GM19455 (cell line): Measurements from ENCODE around the gene DNAH7.

Source experiments
- ATAC-seq: cut with Tn5 transposase; IDR thresholded peaks from one replicate; pipeline ENCODE4 v1.9.1; 2021; ENCODE audit not compliant: unreplicated experiment

The DNAH7 gene

DNA sequence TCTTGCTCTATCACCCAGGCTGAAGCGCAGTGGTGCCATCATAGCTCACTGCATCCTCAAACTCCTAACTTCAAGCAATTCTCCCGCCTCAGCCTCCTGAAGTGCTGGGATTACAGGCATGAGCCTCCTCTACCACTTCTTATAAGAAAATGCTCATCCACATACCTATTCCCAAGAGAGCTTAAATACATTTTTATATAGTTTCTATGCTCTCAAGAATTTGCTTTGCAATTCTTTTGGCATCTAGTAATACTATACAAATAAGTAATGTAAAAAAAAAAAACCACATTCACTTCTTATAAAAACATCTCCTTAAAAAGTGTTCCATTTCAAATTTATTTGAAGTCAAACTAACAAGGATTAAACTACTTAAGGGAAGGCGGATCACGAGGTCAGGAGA, 197.3 kb downstream of the DNAH7 start:
- no peak for ATAC-seq

DNA sequence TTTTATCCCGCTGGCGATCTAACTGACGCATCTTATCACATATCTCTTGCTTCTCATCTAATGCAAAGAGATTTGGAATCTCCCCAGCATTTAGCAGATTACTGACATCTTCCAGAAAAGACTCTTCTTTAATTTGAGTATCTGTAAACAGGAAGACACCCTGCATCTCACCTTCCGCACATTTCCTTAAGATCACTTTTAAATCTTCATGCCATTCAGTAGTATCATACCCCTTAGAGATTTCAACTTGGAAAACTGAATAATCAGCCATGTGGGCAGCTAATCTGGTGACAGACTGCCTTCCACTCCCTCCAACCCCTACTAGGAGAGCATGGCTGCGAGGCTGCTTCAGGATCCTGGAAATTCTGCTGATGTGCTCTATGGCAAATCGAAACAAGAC, 204.3 kb downstream of the DNAH7 start:
- no peak for ATAC-seq

DNA sequence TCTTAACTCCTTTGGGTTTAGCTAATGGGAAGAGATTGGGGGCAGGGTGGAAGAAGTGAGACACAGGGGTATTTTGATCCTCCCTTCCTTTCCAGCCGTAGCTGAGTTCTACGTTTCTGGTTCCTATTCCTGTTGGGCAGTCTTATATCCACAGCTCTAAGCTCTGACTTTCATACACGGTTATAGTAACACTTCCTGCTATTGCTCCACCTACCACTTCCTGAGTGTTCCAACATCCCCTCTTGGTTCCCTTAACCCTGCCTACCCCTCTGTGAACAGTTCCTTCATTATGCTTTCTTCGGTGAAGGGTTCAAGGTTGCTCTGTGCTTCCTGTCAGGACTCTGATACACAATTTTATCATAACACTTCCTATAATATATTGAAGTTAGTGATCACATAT, 205.1 kb downstream of the DNAH7 start:
- ATAC-seq = no peak

DNA sequence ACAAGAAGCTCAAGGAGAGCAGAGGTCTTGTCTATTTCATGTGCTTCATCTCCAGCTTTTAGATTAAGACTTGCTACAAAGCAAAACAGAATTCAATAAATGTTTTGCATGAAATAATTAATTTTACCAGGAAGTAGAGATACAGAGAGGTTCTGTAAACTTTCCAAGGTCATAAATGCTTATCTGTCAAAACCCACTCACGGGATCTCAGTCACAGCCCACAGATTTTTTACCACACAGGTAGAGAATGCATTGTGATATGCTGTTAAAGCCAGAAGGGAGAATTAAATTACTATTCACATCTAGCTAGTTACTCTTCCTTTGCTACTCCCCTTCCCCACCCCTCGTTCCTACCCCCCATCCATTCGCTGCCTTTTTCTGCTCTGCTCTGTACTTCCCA, 205.5 kb downstream of the DNAH7 start:
- no peak for ATAC-seq

DNA sequence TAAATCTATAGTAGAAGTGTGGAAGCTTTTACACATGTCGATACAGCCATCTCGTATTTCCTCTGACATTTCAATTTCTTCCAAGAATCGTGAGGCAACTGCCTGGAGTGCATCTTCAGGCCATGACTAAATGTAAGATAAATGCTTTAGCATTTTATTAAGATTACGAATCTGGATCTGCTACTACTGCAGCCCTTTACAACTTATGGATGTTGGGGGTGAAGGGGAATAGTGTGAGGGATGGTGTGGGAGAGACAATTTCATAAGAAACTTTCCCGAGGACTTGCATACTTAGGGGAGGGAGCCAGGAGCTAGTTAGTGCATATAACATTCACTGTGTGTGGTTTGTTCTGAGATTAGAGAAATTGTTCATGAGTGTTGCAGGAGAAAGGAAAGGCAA, 206.8 kb downstream of the DNAH7 start:
- ATAC-seq = no peak

DNA sequence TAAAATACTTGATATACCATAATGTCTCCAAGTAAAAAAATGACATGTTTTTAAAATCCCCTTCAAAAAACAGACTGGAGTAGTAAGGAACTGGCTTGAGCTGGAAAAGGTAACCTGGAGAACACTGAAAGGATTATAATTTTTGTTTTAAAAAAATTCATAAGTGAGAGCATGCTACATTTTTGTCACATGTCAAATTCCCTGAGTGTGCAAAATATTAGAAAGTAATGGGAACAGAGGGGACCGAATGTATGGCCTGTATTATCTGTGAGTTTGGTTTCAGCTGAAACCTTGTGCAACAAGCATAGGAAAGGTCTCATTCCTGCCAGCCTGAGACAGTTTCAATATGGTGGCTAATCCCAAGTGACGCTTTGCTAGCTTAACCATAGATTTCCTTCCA, 209.1 kb downstream of the DNAH7 start:
- ATAC-seq = no peak

DNA sequence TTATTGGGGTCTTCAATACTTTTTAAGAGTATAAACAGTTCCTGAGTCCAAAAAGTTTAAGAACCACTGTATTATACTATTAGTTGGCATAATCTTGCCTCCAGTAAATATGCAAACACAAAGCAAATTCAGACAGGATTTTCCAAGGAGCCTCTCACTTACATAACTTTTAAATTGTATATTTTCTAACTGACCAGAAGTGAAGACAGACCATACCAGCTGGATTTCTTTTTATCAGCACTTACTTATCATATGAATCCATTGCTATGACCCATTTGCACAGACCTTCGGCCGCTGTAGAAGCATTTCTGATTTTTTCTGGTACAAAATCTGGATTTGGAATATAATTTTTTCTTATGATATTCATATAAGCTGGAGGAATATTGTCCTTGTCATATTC, 211.5 kb downstream of the DNAH7 start:
- no peak for ATAC-seq

DNA sequence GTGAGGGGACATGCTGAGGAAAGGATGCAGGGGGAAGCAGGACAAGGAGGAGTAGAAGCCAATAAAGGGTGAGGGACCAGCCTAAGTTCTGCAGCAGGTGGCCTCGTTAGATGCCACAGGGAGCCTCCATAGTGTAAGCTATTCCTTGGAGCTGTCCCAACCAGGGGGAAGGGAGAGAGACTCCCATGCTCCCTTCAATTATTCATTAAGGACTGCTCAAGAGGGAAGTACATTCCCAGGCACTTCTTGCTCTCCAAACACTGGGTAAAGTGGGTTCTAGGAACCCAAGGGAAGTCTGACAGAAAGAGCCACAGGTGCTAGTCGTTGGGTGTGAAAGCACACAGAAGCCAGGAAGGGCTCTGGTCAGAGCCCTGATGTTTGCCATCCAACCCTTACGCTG, 217.9 kb downstream of the DNAH7 start:
- ATAC-seq = no peak

DNA sequence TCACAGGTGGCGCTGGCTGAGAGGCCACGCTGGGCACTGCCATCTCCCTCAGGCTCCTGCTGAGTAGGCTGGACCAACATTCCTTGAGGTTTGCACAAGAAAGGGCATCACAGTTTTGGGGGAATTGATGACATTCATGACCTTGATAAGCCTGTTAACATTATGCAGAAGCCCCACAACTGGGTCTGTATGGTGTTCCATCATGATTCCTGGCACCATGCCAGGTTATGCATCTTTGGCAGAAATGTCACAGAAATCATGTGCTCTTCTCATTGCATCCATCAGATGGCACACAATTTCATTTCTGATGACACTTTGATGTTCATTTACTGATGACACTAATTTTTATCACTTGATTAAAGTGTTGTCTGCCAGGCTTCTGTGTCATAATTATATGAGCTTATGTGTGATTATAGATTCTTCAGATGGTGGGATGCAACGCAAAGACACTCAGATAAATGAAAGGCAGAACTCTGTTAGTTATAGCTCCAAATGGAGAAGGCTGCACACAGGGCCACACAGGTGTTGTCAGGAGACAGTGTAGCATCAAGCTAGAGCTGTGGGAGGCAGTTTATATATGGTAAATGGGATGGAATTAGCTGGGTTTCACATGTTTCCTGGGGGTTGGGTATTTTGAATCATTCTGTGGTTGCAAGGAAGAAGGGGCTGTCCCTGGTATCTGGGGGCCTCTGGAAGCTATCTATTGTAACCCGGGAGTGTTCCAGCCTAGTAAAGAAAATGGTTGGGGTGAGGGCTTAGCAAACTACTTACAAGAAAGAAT, 220.3 kb downstream of the DNAH7 start:
- no peak for ATAC-seq

DNA sequence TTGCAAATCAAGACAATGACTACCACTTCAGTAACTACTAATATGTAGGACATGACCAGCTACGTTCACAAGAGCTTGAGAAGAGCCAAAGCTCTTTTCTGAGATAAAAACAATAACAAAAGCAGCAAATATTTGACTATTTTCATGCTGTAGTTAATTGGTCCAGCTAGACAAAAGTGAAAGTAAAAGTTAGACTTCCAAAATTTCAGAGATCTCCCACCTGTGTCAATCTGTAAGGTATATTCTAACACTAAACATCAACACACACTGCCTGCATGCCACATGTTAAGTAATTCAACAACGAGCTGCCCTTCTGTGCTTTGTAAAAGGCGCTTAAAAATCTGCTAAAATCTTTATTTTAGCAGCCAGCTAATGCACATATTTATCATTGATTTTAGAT, 225.7 kb downstream of the DNAH7 start:
- no peak for ATAC-seq

DNA sequence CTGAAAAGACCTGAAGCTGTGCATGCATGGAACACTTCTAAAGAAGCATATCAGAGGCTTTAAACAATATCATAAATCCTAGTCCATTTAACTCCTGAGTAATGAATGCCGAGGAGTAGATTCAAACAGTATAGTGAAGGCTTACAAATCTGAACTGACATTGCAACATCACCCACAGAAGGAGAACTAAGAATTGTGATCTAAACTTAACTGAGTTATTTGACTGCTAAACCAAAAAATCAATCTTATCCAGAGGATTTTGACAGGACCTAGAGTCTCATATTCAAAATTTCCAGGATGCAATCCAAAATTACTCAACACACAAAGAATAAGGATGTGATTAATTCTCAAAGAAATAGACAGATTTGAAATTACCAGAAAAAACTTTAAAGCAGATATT, 230.6 kb downstream of the DNAH7 start:
- ATAC-seq = no peak

DNA sequence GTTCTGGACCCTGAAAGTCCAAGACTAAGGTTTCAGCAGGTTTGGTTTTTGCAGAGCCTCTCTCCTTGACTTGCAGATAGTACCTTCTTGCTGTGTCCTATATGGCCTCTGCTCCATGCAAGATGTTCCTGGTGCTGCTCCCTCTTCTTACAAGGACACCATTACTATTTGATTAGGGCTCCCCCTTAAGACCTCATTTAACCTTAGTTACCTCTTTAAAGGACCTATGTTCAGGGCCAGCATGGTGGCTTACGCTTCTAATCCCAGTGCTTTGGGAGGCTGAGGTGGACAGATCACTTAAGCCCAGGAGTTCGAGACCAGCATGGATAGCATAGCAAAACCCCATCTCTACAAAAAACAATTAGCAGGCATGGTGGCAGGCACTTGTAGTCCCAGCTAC, 232.6 kb downstream of the DNAH7 start:
- ATAC-seq = no peak

DNA sequence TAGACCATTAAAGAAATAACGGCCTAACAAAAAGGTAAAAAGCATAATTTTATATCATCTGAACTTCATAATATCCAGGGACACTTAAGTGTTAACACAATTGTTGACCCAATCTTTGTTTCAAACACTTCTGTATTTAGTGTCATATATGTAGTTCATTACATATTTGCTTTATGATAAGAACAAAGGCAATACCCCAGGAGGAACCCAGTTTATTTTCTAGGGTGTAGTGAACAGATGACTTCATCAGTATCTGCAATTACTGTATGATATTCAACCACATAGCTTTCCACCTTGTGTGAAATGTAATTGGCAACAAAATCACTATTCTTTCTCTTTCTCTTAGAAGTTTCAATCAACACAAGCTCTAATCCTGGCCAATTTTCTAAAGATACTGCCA, 233.8 kb downstream of the DNAH7 start:
- no peak for ATAC-seq

DNA sequence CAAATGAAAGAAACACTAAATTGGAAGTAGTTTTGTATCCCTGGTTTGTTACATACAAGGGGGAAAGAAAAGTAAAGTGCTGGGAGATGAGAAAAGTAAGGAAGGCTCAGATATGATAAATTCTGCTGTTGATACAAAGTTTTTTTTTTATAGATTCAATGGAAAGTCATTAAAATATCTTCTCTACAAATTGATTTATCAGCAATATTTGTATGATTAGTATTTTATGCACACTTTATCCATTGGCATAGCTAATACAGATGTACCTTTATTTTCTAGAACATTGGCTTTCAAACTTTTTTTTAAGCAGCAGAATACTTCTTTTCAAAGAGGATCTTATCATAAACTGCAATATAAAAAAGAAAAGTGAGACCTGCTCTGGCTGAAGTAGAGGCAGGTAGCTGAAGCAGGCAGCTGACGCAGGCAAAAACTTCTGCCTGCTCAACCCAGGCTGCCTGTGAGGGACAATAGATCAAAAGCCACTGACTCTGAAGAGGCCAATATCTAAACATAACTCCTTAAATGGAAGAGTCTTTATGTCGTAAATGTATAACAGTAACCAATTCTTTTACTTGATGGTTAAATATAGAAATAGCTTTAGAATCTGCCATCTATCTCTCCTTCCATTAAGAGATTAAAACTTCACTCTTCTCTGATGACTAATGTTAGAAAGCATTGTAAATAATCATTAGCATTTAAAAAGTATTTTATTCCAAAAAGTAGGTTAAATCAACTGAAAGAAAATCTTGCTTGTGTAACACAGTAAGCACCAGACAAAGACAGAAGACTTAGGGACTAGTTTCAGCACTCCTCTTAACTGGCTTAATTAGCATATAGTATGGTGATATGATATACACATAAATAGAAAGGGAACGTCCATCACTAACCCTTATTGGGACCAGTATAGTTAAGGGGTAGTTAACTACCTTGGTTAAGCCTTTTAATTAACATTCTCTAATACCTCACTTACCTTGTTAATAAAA, 237.4 kb downstream of the DNAH7 start:
- no peak for ATAC-seq

DNA sequence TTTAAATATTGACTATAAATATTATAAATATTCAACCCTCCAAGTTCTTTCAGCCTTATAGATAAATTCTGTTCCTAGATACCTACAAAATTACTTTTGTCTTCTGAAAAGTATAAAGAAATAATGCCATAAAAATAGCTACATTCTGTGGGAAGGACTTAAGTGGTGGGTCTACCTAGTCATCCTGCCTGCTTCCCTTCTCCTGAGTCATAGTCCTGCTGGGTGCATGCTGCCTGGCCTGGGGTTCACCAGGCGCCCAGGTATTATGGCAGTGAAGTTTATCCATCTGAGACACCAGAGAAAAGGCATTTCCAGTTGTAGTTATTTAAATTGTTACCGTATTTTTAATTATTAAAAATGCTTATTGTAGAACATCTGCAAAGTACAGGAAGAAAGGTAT, 244.2 kb downstream of the DNAH7 start:
- no peak for ATAC-seq

DNA sequence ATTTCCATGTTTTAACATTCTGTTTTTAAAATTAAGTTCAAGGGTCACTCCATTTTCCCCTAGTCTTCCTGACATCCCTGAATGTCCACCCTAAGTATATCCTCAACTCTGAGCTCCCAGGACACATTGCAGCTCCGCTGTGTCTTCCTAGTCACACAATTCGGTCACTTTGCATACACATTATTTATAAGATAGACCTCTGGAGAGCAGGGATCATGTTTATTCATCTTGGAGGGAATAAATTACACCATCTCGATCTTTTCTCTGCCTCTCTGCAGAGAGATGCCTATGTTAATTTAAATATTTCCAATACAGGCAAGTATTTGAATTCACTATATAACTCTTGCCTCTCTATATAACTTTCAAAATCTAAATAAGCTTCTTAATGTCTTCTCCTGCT, 245.4 kb downstream of the DNAH7 start:
- ATAC-seq = no peak

DNA sequence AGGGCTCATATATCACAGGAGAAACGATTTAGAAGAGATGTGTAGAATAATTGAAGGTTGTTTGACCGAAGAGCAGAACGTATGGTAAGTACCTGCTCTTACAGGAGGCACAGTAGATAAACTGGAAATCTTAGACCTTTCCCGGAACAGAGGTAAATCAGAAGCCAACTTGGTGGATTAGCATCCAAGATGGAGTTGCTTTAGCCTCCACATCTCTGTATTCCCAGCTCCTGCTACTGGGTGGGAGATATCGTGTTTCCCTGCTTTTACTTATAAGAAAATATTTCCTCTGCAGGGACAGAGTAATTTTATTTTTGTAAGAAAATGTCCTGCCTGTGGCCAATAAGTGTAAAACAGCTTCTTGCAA, 247.1 kb downstream of the DNAH7 start:
- no peak for ATAC-seq

DNA sequence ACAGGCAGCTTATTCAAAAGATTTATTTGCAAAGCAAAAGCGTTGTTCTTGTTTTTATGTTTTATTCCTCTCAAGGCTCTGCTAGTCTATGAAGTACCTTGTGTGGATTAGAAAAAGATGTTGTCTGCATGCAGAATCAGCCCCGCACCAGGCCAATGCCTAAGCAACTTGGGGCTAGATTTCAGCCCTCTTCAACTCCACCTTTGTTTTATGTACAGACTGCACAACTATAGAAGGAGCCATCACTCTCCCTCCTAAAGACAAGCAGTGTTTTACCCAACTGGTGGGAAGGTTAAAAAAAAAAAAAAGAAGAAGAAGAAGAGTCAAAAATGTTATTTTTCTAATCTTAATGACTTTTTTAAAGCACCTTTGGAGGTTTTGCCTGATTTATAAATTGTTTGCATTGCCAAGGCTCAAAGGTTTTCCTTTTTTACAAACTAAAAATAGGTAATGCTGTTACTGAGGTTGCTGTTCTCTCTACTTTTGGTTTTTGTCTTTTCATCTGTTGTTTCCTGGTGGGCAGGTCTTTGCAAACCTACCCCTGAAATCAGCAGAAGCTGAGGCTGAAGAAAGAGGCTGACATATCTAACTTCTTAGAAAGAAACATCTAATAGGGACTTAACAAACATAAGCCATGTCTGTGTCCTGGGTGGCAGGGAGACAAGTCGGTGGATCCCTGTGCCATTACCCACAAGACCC, 247.6 kb downstream of the DNAH7 start:
- ATAC-seq = no peak

DNA sequence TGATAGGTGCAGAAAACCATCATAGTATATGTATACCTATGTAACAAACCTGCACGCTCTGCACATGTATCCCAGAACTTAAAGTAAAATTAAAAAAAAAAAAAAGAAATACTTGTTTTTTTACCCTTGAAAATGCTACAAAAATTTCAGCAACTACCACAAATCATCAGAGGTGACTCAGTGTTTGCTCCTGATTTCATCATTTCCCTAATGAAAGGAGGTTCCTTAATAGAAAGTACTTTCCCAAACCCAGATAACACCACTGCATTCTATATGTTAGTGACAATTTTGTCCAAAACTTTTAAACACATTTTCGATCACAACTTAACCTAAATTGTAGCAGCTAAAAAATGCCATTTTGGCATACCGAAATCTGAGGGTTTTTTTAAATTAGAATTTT, 248.3 kb downstream of the DNAH7 start:
- ATAC-seq = no peak

DNA sequence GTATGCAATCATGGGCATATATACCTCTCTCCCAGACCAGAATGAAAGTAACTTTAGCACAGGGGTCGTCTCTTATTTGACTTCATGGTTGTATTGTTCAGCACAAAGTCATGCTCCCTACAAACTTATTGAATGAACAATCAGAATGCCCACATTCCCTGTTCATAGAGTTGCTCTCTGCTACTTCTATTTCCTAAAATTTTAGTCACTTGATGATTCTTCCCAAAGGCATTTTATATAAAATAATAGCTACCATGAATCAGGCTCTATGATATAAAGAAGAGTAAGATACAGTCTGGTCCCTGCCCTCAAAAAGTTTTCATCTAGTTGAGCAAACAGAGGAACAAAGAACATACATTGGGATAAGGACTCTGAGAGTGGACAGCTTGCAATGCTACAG, 249.4 kb downstream of the DNAH7 start:
- no peak for ATAC-seq

DNA sequence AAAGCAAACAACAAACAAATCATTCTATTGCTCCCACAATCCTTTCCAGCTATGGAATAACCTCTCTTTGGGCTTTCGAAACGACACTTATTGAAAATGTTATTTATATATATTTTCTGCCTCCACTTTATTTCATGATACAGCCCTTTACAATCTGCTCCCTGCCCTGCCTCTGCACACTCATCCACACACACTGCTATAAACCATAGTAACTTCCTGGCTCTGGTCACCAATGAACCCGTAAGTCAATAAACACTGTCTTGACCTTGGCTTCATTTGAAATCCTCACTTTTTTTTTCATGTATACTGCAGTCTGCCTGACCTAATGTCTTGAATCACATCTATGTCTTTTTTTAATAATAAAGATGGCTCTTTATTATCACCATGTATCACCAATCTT, 250.1 kb downstream of the DNAH7 start:
- no peak for ATAC-seq

DNA sequence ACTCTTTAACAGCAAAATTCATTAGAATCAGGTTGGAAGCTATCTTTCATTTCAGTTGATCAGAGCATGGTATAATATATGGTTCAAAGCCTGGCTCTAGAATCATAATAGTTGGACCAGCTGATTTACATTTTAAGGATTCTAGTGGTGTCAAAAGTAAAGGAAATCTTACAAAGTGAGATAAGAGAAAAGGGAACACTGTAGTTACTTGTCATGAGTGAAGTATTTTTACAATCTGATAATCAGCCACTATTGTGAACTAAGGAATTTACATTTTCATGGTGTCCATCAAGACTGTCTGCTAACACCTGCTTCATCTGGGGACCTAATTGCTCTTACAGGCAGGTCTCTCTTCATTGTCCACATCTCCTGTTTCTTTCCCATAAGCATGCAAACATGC, 250.5 kb downstream of the DNAH7 start:
- no peak for ATAC-seq
